Mucosa of rectum (tissue), 2 donors: ENCODE measurements around the gene CACTIN.
"Not testable (repeated sequence)": the region's sequence is repeated elsewhere in the genome, so short reads cannot be mapped to it uniquely, and the experiment has no call there.

Source experiments
- H3K27ac ChIP-seq, 2 donors: one replicate each; pipeline ENCODE4 v1.7.0; 2013; ENCODE audit warnings: inconsistent platforms in 2 of 2, low read depth in 2 of 2, low read length in 2 of 2
- H3K27me3 ChIP-seq, 2 donors: one replicate each; pipeline ENCODE4 v1.7.0; 2013; ENCODE audit warnings: low read length in 2 of 2; ENCODE audit not compliant: control insufficient read depth in 2 of 2, insufficient read depth in 2 of 2
- H3K36me3 ChIP-seq, 2 donors: one replicate each; pipeline ENCODE4 v1.7.0; 2013; ENCODE audit warnings: low read length in 2 of 2; ENCODE audit not compliant: control insufficient read depth in 2 of 2, insufficient read depth in 2 of 2
- H3K4me1 ChIP-seq, 2 donors: one replicate each; pipeline ENCODE4 v1.7.0; 2013; ENCODE audit warnings: low read length in 2 of 2, mild to moderate bottlenecking in 1 of 2; ENCODE audit not compliant: control insufficient read depth in 2 of 2, insufficient read depth in 2 of 2
- H3K4me3 ChIP-seq, 2 donors: one replicate each; pipeline ENCODE4 v1.7.0; 2013; ENCODE audit warnings: low read length in 2 of 2
- H3K9ac ChIP-seq, 2 donors: one replicate each; pipeline ENCODE4 v1.7.0; 2013; ENCODE audit warnings: low read length in 2 of 2, low read depth in 1 of 2, mild to moderate bottlenecking in 1 of 2
- H3K9me3 ChIP-seq, 2 donors: one replicate each; pipeline ENCODE4 v1.7.0; 2013; ENCODE audit warnings: low read length in 2 of 2; ENCODE audit not compliant: control insufficient read depth in 2 of 2
- donor health status: healthy.
- donor health status: Normal muscosa, but diverticular disease.

The CACTIN gene

GRCh38 chr19:3669082-3669946 lies 42.7 kb upstream of the CACTIN start:
- H3K27me3 ChIP-seq, result no peaks in the 10 kb centered on the region
- peaks cover 5 to 6% of the 10 kb centered on the region in 2 donors for H3K36me3 ChIP-seq
- H3K4me3 ChIP-seq, result no peak overlapping the region
- H3K9ac ChIP-seq, result peak overlapping the region in 1 of 2 donors; percentile 43
- peaks cover 20 to 22% of the 10 kb centered on the region in 2 donors for H3K4me1 ChIP-seq
- peak overlapping the region; percentile 75 to 83 for H3K27ac ChIP-seq
- no peaks in the 10 kb centered on the region for H3K9me3 ChIP-seq

- Histone ChIP-seq H3K9ac (no peak overlapping the region), H3K27me3 (no peaks in the 10 kb centered on the region), H3K9me3 (no peaks in the 10 kb centered on the region), H3K27ac (peak overlapping the region; percentile 75 to 83), H3K36me3 (peaks cover 10 to 12% of the 10 kb centered on the region in 2 donors), H3K4me3 (no peak overlapping the region), H3K4me1 (peaks cover 20 to 22% of the 10 kb centered on the region in 2 donors)
Observed at GRCh38 chr19:3668331-3669081, 41.9 kb upstream of the CACTIN start.

- peak overlapping the region in 1 of 2 donors; percentile 16 for H3K27ac ChIP-seq
- H3K9ac ChIP-seq, result no peak overlapping the region
- no peaks in the 10 kb centered on the region for H3K27me3 ChIP-seq
- H3K4me1 ChIP-seq, result peaks cover 20 to 22% of the 10 kb centered on the region in 2 donors
- peaks cover 11 to 12% of the 10 kb centered on the region in 2 donors for H3K36me3 ChIP-seq
- H3K9me3 ChIP-seq, result no peaks in the 10 kb centered on the region
- H3K4me3 ChIP-seq, result no peak overlapping the region
Observed at GRCh38 chr19:3667766-3668165, 41.2 kb upstream of the CACTIN start.

- Histone ChIP-seq H3K4me1 (peaks cover 16 to 22% of the 10 kb centered on the region in 2 donors), H3K9ac (no peak overlapping the region), H3K4me3 (no peak overlapping the region), H3K36me3 (peaks cover 11 to 15% of the 10 kb centered on the region in 2 donors), H3K27me3 (no peaks in the 10 kb centered on the region), H3K27ac (no peak overlapping the region), H3K9me3 (no peaks in the 10 kb centered on the region)
Observed at GRCh38 chr19:3667037-3667638, 40.5 kb upstream of the CACTIN start.

- H3K4me3 ChIP-seq, H3K9me3 ChIP-seq, H3K27ac ChIP-seq, H3K27me3 ChIP-seq, H3K9ac ChIP-seq: not testable (repeated sequence)
- H3K4me1 ChIP-seq, result peaks cover 13 to 20% of the 10 kb centered on the region in 2 donors
- peaks cover 11 to 16% of the 10 kb centered on the region in 2 donors for H3K36me3 ChIP-seq
Observed at GRCh38 chr19:3666545-3666856, 39.9 kb upstream of the CACTIN start.

GRCh38 chr19:3665681-3666544 lies 39.3 kb upstream of the CACTIN start:
- H3K27me3 ChIP-seq, result no peaks in the 10 kb centered on the region
- no peak overlapping the region for H3K9ac ChIP-seq
- no peak overlapping the region for H3K4me3 ChIP-seq
- H3K36me3 ChIP-seq, result peaks cover 11 to 16% of the 10 kb centered on the region in 2 donors
- H3K9me3 ChIP-seq, result no peaks in the 10 kb centered on the region
- H3K4me1 ChIP-seq, result peaks cover 13 to 14% of the 10 kb centered on the region in 2 donors
- no peak overlapping the region for H3K27ac ChIP-seq

GRCh38 chr19:3664879-3665642 lies 38.5 kb upstream of the CACTIN start:
- Histone ChIP-seq H3K36me3 (peaks cover 11 to 16% of the 10 kb centered on the region in 2 donors), H3K4me3 (no peak overlapping the region), H3K27ac (no peak overlapping the region), H3K9ac (no peak overlapping the region), H3K9me3 (no peaks in the 10 kb centered on the region), H3K4me1 (peaks cover 11 to 13% of the 10 kb centered on the region in 2 donors), H3K27me3 (no peaks in the 10 kb centered on the region)

- Histone ChIP-seq H3K9me3 (no peaks in the 10 kb centered on the region), H3K36me3 (peaks cover 15 to 23% of the 10 kb centered on the region in 2 donors), H3K27me3 (no peaks in the 10 kb centered on the region), H3K9ac (no peak overlapping the region), H3K4me3 (no peak overlapping the region), H3K4me1 (peaks cover 5 to 8% of the 10 kb centered on the region in 2 donors), H3K27ac (no peak overlapping the region)
Observed at GRCh38 chr19:3663838-3664237, 37.2 kb upstream of the CACTIN start.
